ACC112 (cell line): ENCODE data around the gene GANC.
"Not testable (repeated sequence)": the region's sequence is repeated elsewhere in the genome, so short reads cannot be mapped to it uniquely, and the experiment has no call there.

Experiments used
- H2AFZ ChIP-seq: fragments of 200-600 bp; sonication (generic); one replicate; pipeline ENCODE4 v1.6.0; 2017; ENCODE audit warnings: antibody characterized with exemption, low read length; ENCODE audit not compliant: unreplicated experiment
- H3K27ac ChIP-seq: fragments of 200-600 bp; sonication (generic); 2 replicates; pipeline ENCODE4 v1.5.1; 2014; ENCODE audit warnings: low read depth, mild to moderate bottlenecking, antibody characterized with exemption, low read length, moderate library complexity
- H3K27me3 ChIP-seq: fragments of 200-600 bp; sonication (generic); 2 replicates; pipeline ENCODE4 v1.6.1; 2014; ENCODE audit warnings: mild to moderate bottlenecking, antibody characterized with exemption, low read length, moderate library complexity, mixed read lengths; ENCODE audit not compliant: insufficient read depth
- H3K36me3 ChIP-seq: fragments of 200-600 bp; sonication (generic); 2 replicates; pipeline ENCODE4 v1.6.1; 2016; ENCODE audit warnings: mild to moderate bottlenecking, antibody characterized with exemption, low read length, moderate library complexity, mixed read lengths; ENCODE audit not compliant: insufficient read depth
- H3K4me1 ChIP-seq: fragments of 200-600 bp; sonication (generic); one replicate; pipeline ENCODE4 v1.6.1; 2016; ENCODE audit warnings: low read length, mixed read lengths; ENCODE audit not compliant: insufficient read depth, unreplicated experiment, control insufficient read depth
- H3K4me3 ChIP-seq: fragments of 200-600 bp; sonication (generic); 2 replicates; pipeline ENCODE4 v1.5.1; 2014; ENCODE audit warnings: mild to moderate bottlenecking, low read depth, low read length
- H3K79me2 ChIP-seq: fragments of 200-600 bp; sonication (generic); one replicate; pipeline ENCODE4 v1.6.0; 2016; ENCODE audit warnings: low read length; ENCODE audit not compliant: control insufficient read depth, unreplicated experiment, insufficient read depth

Gene GANC

DNA sequence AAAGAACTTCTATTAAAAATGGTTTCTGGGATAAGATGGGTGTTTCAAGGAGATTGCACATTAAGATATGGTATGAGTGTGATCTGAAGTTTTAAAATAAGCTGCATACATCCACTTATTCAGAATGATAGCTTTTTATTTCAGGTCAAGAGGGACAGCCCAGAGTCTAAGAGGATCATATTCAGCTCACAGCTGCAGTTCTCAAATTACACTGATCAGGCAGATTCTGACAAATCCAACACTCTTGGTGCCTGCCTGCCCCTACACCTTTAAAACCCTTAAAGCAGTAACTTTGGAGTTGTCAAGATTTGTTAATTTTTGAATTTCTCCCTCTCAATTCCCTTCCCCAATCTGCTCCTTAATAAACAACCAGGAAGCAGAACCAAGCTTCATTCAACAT, 9.3 kb downstream of the GANC start:
- H3K27ac ChIP-seq, result no peak overlapping the region
- H3K36me3 ChIP-seq, result peaks cover 8% of the 10 kb centered on the region; the same call in 1 of the 2 replicates
- H3K4me1 ChIP-seq, result peaks cover 21% of the 10 kb centered on the region
- H3K27me3 ChIP-seq, result no peaks in the 10 kb centered on the region
- H3K4me3 ChIP-seq, result no peak overlapping the region
- no peak overlapping the region for H2AFZ ChIP-seq
- no peaks in the 10 kb centered on the region for H3K79me2 ChIP-seq

DNA sequence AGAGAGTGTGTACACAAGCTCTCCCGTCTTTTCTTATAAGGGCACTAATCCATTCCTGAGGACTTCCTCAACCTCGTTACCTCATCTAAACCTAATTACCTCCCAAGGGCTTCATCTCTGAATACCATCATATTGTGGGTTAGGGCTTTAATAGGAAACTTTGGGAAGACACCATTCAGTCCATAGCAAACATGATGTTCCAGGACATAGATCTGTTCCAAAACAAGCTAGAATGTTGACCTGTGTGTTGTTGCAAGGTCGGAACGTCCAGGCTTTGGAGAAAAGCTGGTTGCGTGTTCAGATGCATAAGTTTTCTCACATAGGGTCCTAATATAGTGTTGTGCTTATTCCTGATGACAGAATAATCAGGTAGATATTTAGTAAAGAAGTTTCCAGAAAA, 9.9 kb downstream of the GANC start:
- Histone ChIP-seq H3K27ac (no peak overlapping the region), H3K27me3 (no peaks in the 10 kb centered on the region), H3K4me3 (no peak overlapping the region), H3K79me2 (no peaks in the 10 kb centered on the region), H3K36me3 (peaks cover 8% of the 10 kb centered on the region; the same call in 1 of the 2 replicates), H3K4me1 (peaks cover 21% of the 10 kb centered on the region), H2AFZ (no peak overlapping the region)

DNA sequence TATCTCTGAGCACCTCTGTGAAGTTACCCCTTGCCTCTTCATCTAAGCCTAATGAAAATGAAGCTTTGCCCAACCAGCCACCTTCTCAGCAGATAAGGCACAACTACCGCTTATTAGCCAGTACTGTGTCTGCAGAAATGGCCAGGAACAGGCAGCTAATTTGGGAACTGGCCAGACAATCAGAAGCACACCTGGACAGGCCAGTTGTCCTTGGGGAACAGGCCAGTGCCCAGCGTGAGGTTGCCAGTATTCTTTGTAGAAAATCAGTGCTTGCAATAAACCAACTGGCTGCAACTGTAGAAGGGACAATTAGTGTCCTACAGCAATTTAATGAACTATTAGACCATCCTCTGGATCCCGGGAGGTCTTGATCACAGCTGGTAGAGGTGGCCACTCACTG, 10.7 kb downstream of the GANC start:
- H3K4me3 ChIP-seq, result no peak overlapping the region
- H3K4me1 ChIP-seq, result peaks cover 21% of the 10 kb centered on the region
- H3K79me2 ChIP-seq, result no peaks in the 10 kb centered on the region
- H3K36me3 ChIP-seq, result peaks cover 8% of the 10 kb centered on the region
- H3K27me3 ChIP-seq, result no peaks in the 10 kb centered on the region
- H2AFZ ChIP-seq, result no peak overlapping the region
- no peak overlapping the region for H3K27ac ChIP-seq

DNA sequence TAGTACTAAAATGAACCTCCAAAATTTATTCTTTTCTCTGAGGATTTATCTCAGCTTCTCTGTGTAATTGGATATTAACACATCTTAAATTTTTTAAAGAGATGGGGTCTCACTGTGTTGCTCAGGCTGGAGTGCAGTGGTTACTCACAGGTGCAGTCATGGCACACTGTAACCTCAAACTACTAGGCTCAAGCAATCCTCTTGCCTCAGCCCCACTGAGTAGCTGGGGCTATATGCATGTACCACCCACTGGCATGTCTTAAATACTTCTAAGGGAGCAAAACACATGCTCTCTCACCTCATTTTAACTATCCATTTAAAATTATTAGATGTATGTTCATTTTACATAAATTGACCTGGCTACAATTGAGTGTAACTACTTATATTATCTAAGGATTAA, 11.6 kb downstream of the GANC start:
- no peaks in the 10 kb centered on the region for H3K79me2 ChIP-seq
- H3K4me3 ChIP-seq, result no peak overlapping the region
- H3K4me1 ChIP-seq, result peaks cover 25% of the 10 kb centered on the region
- no peak overlapping the region for H2AFZ ChIP-seq
- H3K27ac ChIP-seq, result no peak overlapping the region
- no peaks in the 10 kb centered on the region for H3K27me3 ChIP-seq
- H3K36me3 ChIP-seq, result peaks cover 10% of the 10 kb centered on the region

- Histone ChIP-seq H2AFZ (no peak overlapping the region), H3K79me2 (no peaks in the 10 kb centered on the region), H3K4me3 (no peak overlapping the region), H3K4me1 (peaks cover 25% of the 10 kb centered on the region), H3K27ac (peak overlapping the region; percentile 20; the same call in 1 of the 2 replicates), H3K36me3 (peaks cover 14% of the 10 kb centered on the region), H3K27me3 (no peaks in the 10 kb centered on the region)
Measured at GRCh38 chr15:42285034-42285433, 12.0 kb downstream of the GANC start.

- no peaks in the 10 kb centered on the region for H3K79me2 ChIP-seq
- peaks cover 25% of the 10 kb centered on the region for H3K4me1 ChIP-seq
- 0 out of 2 replicates have a peak overlapping the region, but pooled peaks have one; percentile 31 for H3K27ac ChIP-seq
- no peak overlapping the region for H2AFZ ChIP-seq
- peaks cover 10% of the 10 kb centered on the region for H3K36me3 ChIP-seq
- no peaks in the 10 kb centered on the region for H3K27me3 ChIP-seq
- no peak overlapping the region for H3K4me3 ChIP-seq
Measured at GRCh38 chr15:42286445-42287029, 13.5 kb downstream of the GANC start.

DNA sequence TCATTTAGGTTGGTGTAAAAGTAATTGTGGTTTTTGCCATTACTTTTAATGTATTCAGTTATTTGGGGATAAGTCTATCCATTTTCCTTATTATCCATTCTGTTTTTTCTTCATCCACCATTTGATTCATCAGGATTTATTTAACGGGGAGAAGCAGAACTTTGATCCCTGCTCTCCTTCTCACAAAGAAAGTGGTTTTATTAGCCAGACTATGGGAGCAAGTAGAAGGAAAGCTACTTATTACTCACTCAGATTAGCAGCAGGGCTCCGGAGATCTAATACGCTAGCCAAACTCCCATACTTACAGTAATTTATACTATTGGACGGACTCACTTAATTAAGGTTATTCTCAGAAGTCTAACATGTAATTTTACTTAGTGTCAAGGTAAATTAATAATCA, 14.9 kb downstream of the GANC start:
- H2AFZ ChIP-seq, result no peak overlapping the region
- no peaks in the 10 kb centered on the region for H3K79me2 ChIP-seq
- H3K27me3 ChIP-seq, result no peaks in the 10 kb centered on the region
- H3K36me3 ChIP-seq, result peaks cover 16% of the 10 kb centered on the region
- H3K4me3 ChIP-seq, result no peak overlapping the region
- peaks cover 25% of the 10 kb centered on the region for H3K4me1 ChIP-seq
- H3K27ac ChIP-seq, result no peak overlapping the region

- Histone ChIP-seq H3K27ac (no peak overlapping the region), H3K79me2 (no peaks in the 10 kb centered on the region), H3K27me3 (no peaks in the 10 kb centered on the region), H3K4me3 (no peak overlapping the region), H3K4me1 (peaks cover 25% of the 10 kb centered on the region), H3K36me3 (peaks cover 18% of the 10 kb centered on the region), H2AFZ (no peak overlapping the region)
Measured at GRCh38 chr15:42289166-42289565, 16.2 kb downstream of the GANC start.

- H2AFZ ChIP-seq, H3K4me3 ChIP-seq, H3K27me3 ChIP-seq, H3K36me3 ChIP-seq, H3K79me2 ChIP-seq, H3K27ac ChIP-seq, H3K4me1 ChIP-seq: not testable (repeated sequence)
Measured at GRCh38 chr15:42301004-42301403, 28.0 kb downstream of the GANC start.

DNA sequence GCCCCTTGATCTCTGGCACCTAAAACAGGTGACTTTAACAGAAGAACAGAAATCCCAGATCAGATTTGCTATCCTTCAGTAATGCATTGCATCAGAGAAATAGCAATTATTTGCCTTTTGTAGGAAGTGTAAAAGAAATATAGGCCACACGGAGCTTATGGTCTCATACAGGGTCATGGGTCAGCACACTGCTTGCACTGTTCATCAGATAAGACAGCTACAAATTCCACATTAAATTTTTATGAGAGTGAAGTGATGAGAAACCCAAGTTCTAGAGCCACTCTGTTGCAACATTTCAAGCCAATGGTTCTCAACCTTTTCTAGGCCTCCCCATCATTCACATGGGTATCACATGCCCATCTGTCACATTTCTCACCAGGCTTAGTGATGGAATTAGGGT, 33.7 kb downstream of the GANC start:
- H3K27ac ChIP-seq, result no peak overlapping the region
- no peaks in the 10 kb centered on the region for H3K27me3 ChIP-seq
- H3K4me3 ChIP-seq, result no peak overlapping the region
- H3K36me3 ChIP-seq, result peaks cover 12% of the 10 kb centered on the region; the same call in 1 of the 2 replicates
- H2AFZ ChIP-seq, result no peak overlapping the region
- no peaks in the 10 kb centered on the region for H3K4me1 ChIP-seq
- H3K79me2 ChIP-seq, result no peaks in the 10 kb centered on the region

DNA sequence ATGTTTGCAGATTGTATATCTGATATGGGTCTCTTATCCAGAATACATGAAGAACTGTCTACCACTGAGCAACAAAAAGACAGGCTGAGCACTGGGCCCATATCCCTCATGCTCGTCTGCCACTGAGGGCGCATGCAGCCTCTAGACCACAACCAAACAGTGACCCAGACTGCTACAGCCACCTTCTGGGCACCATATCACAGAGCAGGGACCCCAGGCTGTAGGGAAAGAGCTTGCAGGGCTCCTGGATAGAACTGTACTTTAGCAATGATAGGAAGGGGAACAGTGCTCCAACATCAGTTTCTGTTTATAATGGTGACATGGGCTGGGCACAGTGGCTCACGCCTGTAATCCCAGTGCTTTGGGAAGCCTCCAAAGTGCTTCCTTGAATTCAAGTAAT, 40.5 kb downstream of the GANC start:
- H3K4me1 ChIP-seq, result no peaks in the 10 kb centered on the region
- no peak overlapping the region for H3K4me3 ChIP-seq
- no peaks in the 10 kb centered on the region for H3K79me2 ChIP-seq
- H2AFZ ChIP-seq, result no peak overlapping the region
- peaks cover 8% of the 10 kb centered on the region; the same call in 1 of the 2 replicates for H3K36me3 ChIP-seq
- H3K27me3 ChIP-seq, result no peaks in the 10 kb centered on the region
- no peak overlapping the region for H3K27ac ChIP-seq
